Activated naive CD4-positive, alpha-beta T cell treated with Interleukin-2 at 50 U/mL for 16 hours (primary cell): ENCODE data around the gene FMNL3.
"Not testable (repeated sequence)": the region's sequence is repeated elsewhere in the genome, so short reads cannot be mapped to it uniquely, and the experiment has no call there.

ENCODE experiments used
- DNase-seq: peaks from one replicate; pipeline ENCODE4 v3.0.0-alpha.2; 2020

FMNL3 gene, protein sequence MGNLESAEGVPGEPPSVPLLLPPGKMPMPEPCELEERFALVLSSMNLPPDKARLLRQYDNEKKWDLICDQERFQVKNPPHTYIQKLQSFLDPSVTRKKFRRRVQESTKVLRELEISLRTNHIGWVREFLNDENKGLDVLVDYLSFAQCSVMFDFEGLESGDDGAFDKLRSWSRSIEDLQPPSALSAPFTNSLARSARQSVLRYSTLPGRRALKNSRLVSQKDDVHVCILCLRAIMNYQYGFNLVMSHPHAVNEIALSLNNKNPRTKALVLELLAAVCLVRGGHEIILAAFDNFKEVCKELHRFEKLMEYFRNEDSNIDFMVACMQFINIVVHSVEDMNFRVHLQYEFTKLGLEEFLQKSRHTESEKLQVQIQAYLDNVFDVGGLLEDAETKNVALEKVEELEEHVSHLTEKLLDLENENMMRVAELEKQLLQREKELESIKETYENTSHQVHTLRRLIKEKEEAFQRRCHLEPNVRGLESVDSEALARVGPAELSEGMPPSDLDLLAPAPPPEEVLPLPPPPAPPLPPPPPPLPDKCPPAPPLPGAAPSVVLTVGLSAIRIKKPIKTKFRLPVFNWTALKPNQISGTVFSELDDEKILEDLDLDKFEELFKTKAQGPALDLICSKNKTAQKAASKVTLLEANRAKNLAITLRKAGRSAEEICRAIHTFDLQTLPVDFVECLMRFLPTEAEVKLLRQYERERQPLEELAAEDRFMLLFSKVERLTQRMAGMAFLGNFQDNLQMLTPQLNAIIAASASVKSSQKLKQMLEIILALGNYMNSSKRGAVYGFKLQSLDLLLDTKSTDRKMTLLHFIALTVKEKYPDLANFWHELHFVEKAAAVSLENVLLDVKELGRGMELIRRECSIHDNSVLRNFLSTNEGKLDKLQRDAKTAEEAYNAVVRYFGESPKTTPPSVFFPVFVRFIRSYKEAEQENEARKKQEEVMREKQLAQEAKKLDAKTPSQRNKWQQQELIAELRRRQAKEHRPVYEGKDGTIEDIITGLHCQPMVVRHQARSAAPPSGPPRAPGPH

DNA sequence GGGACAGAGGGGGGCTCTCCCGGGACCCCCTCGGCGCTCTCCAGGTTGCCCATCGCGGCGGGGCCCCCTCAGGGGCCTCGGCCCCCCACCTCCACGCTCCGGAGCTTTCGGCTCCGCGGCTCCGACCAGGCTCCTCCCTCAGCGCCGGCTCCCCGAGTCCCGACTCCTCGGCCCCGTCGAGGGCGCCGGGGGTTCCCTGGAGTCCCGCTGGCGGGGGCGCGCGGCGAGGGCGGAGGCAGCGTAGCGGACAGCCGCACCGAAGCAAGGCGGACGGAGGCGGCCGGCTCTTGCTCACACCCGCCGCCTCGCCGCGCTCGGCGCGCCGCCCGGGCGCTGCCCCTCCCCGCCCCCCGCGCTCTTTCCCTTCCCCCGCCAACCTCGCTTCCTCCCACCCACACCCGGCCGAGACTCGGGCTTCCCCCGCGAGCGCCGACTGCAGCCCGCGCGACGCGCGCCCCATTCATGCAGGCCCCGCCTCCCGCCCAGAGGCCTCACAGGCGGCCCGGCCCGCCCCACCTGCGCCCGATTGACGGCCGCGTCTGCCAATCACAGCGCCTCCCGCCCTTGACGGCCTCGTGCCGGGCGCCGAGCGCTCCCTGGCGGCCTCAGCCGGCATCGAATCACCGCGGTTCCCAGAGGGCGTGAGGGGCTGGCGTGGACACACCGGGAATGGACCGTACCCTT is at the start of gene FMNL3:
TSS of gene FMNL3 (minus strand) at position 278 of the 684 bp plus-strand sequence. CDS start at position 53, 225 bp downstream.
- peak; percentile 99 for DNase-seq

DNA sequence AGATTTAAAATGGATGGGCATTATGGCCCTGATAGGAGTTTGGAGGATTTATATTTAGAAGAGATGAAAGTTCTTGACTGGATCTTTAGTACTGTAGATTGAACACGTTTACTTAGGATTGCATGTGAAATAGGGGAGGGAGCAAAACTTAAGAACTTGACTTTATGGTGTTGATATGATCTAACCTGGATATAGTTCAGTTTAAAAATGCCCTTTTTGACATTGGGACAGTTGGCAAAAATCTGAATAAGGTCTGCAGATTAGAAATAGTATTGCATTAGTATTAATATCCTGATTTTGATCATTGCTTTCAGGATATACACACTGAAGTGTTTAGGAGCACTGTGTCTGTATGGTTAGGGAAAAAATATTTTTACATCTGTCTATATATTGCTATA is 43.8 kb upstream of the FMNL3 start:
- no peak for DNase-seq

DNA sequence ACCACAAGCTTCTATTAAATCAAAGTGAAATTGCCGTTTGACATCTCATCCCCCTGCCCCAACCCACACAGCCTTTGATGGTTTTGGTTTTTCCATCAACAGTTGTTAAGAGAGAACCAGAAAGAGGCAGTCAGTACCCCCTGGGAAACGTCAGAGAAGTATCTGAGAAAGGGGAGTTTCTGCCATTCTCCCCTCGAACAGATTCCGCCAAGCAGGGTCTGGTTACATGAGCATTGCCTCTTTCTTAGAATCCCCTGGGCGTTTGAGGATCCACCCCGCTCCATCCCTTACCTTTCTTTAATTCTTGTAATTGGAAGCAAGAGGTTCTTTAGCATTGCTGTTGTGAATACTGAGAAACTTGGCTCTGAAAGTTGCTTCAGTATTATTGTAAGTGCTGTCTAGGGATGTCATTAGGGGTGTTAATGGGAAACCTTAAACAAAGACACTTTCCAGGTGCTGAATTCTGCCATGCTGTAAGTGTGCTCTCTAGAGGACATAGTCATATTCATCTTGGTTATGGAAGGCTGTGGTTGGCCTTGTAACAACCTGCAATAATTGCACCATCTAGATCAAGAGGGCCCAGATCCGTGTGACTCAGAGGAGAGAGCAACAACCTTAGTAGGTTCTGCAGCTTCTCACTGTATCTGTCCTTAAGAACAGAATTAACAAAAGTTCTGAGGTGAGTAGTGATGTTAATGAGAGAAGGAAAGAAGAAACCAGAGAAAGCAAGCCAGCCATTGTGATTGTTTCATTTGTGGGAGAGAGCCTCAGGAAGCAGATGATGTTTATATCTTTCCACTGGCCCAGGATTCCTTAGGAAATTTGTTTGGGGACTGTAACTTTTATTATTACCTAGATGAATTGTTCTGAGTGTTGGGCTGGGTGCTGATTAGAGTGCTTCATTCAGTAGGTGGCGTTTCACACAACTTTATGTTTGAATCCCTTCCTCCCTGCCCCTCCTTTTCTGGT is 43.1 kb upstream of the FMNL3 start:
- DNase-seq: peak; percentile 63

DNA sequence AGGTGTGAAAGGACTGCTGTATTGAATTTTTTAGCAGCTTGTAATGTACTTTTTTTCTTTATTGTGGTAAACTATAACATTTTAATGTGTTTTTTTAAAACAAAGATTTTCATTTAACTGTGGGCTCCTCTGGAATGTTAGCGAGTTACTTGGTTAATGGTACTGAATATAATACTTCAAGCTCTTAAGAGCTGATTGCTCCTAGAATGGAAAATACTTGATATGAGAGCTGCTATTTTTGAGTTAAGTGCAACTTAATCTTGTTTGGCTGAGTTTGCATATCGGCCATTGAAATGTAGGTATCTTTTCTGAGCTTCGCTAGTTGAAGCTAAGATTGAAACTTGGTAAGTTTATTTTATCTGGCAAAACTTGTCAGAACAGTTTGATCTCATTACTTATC is 41.6 kb upstream of the FMNL3 start:
- no peak for DNase-seq

DNA sequence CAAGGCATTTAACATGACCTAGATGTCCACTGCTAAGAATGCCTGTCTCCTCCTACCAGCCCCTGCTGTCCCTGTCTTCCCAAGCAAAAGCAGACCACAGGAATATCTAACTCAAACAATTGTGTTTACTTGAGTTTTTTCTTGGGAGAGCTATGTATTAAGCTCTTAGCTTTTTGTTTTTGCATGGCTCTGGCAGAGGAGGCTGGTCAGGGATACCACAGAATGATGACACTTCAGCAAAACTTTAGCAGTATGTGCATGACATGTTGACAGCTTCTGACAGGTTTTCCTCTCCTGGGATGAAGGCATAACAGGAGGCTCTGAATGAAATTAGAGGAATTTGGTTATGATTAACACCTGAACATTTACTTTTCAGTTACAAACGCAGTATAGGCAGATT is 41.1 kb upstream of the FMNL3 start:
- DNase-seq: no peak

DNA sequence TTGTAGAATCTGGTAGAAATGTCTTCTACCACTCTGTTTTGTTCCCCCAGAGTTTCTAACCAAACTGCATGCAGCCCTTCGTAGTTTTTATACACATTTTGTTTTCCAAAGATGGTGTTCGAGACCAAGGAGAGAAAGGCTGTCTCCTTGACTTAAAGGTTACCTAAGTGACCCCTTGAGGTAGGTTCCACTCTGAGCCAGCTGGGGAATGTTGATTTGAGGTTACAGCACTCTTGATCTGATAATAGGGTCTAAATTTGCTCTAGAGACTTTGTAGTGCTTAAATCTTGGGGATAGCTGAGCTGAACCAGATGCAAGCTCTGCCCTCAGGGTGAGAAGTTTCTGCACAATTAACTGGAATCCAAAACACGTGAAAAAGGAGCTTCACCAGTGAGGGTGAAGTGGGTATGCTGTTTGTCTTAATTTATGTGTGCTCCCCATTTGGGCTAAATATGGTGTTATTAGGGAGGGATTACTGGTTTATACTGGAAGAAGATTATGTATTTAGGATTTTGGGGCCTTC is 37.2 kb upstream of the FMNL3 start:
- no peak for DNase-seq

DNA sequence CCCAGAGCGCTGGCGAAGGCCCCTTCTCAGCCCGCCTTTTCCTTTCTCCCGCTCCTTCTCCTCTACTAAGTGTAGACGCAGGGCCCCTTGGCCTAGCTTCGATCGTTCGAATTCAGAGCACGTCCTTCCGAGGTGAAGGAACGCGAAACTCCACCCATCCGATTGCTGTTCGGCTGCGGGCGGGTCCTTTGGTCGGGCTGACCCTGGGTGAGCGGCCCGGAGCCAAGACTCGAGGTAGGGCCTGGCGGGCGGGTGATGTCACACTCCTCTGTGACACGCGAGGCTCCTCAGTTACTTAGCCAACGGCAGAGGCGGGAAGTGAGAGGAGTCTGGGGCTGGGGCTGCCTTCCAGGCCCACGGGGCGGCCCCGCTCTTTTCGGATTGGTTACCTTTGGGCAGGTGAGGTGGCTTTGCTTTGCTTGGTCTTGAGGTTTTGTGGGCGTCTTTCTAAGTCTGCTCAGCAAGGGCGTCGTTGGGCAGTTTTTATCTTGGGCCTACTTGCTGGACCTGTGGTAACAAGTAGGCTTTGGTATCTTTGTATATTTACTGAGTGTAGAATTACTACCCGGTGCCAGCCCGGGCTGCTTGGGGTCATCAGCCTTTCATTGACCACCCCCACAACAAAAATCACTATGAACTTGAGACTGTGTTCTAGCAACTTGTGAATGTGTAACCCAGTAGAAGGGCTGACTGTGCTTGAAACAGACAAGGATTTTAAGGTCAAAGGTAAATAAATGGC is 34.8 kb upstream of the FMNL3 start:
- DNase-seq: peak; percentile 91

DNA sequence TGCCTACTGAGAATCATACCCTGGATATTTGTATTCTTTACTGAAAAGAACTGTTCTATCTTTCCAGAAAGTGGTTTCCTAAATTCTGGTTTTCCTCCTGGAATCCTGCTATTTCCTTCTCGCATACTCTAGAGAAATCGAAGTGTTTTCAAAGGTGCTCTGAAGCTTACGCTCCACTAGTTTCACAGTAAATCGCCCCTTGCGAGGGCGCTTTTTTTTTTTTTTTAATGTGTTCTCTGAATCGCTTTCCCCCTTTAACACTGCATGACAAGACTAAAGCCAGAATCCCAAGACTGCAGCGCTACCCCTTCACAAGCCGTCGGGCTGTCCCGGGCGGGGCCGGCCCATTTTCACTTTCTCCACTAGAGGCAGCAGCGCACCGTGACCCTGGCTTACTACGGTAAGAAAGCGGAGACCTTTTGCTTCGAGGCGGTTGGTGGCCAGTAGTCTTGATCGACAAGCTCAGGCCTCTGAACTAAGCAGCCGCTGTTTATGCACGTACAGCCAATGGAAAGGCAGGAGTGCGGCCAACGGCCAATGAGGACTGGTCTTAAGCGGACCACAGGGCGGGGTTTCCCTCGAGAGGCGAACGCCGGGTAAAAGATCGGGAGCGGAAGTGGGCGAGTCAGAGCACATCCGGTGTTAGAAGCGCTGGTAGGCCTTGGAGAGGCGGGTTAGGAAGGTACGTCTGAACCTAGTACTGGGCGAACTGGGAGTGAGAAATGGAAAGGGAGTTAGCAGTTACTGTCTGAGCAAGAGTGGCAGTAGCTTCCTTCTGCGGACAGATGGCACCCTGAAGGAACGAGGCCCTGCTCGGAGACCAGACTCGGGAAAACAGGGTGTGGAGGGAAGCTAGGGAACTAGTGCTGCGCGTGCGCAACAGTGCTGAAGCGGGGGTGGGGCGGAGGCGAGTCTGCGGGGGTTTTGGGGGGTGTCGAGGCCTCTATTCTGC is 34.0 kb upstream of the FMNL3 start, which contains the start of gene TMBIM6:
TSS of gene TMBIM6 (plus strand) at position 628 of the 952 bp plus-strand sequence. CDS start 10,937 bp downstream, outside the sequence.
- peak; percentile 99 for DNase-seq

DNA sequence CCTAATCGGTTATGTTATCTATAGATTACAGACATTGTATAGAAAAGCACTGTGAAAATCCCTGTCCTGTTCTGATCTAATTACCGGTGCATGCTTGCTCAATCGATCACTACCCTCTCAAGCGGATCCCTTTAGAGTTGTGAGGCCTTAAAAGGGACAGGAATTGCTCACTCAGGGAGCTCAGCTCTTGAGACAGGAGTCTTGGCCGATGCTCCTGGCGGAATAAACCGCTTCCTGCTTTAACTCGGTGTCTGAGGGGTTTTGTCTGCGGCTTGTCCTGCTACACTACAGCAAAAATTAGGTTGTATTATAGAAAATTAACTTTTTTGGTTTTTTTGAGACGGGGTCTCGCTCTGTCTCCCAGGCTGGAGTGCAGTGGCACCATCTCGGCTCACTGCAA is 33.1 kb upstream of the FMNL3 start:
- not testable (repeated sequence) for DNase-seq

DNA sequence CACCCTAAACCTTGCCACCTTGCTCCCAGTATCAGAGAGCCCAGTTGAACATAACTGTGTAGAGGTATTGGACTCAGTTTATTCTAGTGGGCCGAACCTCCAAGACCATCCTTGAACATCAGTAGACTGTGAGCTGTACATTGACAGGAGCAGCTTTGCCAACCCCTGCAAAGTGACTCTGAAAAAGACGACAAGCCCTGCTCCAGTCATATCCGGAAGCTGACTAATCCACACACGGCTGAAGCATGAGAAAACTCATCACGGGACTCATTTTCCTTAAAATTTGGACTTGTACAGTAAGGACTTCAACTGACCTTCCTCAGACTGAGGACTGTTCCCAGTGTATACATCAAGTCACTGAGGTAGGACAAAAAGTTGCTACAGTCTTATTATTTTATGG is 31.5 kb upstream of the FMNL3 start:
- not testable (repeated sequence) for DNase-seq

DNA sequence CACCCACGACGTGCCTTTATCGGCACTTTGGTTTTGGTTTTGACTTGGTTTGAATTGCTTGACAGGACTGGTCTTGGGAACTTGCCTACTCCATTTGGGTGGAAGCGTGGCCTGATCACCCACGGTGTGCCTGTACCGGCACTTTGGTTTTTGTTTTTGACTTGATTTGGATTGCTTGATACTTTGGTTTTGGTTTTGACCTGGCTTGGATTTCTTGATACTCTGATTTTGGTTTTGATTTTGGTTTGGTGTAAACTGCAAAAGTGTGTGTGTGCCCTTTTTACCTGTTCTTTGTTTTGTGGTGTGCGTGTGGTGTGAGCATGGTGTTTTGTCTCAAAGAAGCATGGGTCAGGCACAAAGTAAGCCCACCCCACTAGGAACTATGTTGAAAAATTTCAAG is 27.7 kb upstream of the FMNL3 start:
- not testable (repeated sequence) for DNase-seq

DNA sequence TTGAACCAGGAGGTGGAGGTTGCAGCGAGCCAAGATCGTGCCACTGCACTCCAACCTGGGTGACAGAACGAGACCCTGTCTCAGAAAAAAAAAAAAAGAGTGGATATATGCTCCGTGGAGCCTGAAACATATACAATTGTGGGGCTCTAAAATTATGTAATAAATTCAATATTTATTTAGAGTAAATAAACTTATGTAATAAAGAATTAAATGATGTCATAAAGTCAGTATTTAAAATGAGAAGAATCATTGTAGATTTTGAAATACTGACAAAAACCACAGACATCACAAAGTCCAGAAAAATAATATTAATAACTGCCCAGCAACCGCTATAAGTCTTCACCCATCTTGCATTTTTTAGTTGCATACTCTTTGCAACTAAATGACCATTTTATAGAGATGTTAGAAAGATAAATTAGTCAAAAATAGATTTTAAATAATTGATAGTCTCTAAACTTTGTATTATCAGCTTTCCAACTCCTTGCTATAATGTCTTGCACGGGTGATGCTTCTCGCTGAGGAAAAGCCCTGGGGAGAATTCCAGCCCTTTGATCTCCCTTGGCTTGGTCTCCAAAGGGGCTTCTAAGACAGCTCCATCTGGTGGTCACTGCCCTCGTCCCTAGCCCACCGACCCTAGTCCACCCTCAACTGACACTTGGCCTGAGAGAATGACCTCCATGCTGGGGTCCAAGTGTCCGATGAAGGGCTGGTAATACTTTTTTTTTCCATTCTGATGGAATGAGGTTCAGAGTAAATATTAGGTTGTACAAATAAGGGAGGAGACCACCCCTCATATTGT is 26.2 kb upstream of the FMNL3 start:
- no peak for DNase-seq

DNA sequence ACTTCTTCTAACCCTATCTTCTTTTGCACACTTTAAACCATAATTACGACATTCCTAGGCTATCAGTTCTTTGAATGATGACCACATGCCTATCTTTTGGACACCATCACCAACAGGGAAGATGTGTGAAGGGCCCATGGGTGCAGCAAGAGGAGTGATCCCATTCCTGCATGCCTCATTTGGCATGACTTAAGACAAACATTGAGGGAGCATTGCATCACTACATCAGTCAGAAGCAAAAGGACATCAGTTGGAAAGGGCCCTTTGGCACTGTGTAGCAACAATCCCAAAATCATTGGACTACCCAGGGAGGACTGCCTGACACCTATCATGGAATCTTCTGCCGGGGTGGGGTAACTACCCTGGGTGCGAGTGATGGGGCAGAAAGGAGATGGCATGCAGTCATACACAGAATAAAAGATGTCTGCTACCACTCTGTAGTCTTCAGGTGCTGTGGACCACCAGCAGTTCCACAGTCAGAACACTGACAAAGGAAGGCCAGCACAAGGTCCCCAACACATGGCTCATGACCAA is 23.4 kb upstream of the FMNL3 start:
- no peak for DNase-seq

DNA sequence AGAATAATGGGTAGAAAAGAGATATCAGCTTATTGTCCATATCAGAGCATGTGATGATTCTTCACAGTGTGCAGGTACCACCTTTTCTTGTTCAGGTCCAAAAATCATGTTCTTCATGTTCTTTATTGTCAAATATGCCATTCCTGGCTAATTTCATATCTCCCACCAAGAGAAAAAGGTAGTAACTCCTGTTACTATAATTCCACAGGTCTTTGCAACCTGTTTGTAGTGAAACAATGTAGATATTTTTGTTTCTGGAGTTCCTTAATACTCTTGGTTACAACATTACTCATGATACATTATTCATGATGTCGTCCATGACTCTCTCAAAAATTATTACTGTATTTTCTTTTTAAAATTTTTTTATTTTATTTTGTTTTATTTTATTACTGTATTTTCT is 22.8 kb upstream of the FMNL3 start:
- no peak for DNase-seq

DNA sequence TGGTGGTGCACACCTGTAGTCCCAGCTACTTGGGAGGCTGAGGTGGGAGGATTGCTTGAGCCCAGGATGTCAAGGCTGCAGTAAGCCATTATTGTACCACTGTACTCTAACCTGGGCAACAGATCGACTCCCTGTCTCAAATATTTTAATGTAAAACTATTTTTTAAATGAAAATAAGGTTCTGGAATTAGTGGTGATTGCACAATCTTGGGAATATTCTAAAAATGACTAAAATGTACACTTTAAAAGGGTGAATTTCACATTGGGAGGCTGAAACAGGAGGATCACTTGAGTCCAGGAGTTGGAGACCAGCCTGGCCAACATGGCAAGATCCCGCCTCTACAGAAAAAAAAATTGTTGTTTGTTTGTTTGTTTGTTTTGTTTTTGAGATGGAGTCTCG is 21.2 kb upstream of the FMNL3 start:
- DNase-seq: no peak

DNA sequence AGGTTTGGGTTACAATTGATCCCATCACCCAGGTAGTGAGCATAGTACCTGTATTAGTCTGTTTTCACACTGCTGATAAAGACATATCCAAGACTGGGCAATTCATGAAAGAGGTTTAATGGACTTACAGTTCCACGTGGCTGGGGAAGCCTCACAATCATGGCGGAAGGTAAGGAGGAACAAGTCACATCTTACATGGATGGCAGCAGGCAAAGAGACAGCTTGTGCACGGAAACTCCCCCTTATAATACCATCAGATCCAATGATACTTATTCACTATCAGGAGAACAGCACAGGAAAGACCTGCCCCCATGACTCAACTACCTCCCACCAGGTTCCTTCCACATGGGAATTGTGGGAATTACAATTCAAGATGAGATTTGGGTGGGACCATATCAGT is 14.2 kb upstream of the FMNL3 start:
- DNase-seq: not testable (repeated sequence)

DNA sequence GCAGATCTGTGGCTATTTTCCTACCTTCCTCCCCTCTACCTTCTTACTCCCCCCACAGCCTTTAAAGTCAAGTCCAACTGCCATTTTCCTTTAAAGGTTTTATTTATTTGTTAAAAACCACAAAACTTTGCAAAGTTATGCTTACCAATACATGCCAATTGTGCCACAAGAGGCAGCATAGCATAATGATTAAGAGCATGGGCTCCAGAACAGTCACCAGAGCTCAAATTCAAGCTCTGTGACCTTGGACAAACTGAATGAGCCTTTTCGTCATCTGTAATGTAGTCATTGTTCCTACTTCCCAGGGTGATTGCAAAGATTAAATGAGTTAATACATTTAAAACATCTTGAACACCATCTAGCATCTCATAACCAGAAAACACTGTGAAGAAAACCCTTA is 13.0 kb upstream of the FMNL3 start:
- no peak for DNase-seq

DNA sequence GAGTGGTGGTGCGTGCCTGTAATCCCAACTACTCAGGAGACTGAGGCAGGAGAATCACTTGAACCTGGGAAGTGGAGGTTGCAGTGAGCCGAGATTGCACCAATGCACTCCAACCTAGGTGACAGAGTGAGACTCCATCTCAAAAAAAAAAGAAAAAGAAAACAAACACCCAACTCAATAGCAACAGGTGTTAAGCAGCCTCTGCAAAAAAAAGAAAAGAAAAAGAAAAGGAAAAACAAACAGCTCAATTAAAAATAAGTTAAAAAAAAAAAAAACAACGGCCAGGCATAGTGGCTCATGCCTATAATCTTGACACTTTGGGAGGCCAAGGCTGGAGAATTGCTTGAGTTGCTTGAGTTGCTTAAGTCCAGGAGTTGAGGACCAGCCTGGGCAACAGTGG is 10.6 kb upstream of the FMNL3 start:
- not testable (repeated sequence) for DNase-seq
